Measurements from ENCODE around the gene ADM2. TPM values are rescaled to one million over a fixed set of nuclear protein-coding genes. Genes with fewer than 3 reads are reported as not detected.

The ADM2 gene
- polyA plus RNA-seq, 1 of the 3 experiments (the other 2 are of a cell fraction): 0.61 TPM

DNA sequence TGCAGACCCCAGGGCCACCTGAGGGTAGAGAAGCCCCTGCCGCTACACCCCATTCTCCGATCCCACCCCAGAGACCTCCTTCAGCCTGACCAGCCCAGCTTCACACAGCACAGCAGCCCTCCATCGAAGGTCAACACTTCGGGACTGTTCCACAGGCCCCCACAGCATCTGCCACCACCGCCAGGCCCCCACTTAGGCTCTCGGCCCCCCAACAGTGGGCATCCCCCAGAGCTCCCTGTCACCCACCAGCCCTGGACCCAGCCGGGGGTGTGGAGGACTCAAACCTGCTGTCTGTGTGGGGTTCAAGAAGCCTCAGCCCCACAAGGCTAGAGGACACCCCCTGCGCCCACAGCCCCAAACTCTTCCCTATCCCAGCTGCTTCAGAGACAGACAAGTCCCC, 12.7 kb upstream of the ADM2 start:
- H3K4me2 ChIP-seq: no peak overlapping the region
- H3K79me2 ChIP-seq (ENCODE audit: insufficient read depth): peaks cover 56% of the 10 kb centered on the region
- TF ChIP-seq ELF1 (IDR thresholded peaks at IDR 0.05): no peak
- TF ChIP-seq, protein P1, sequence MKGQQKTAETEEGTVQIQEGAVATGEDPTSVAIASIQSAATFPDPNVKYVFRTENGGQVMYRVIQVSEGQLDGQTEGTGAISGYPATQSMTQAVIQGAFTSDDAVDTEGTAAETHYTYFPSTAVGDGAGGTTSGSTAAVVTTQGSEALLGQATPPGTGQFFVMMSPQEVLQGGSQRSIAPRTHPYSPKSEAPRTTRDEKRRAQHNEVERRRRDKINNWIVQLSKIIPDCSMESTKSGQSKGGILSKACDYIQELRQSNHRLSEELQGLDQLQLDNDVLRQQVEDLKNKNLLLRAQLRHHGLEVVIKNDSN (IDR thresholded peaks at IDR 0.05; ENCODE audit: borderline replicate concordance, low read depth): no peak
- TF ChIP-seq, protein P2, sequence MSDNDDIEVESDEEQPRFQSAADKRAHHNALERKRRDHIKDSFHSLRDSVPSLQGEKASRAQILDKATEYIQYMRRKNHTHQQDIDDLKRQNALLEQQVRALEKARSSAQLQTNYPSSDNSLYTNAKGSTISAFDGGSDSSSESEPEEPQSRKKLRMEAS (IDR thresholded peaks at IDR 0.05; ENCODE audit: low read depth): no peak
- TF ChIP-seq, protein P3, sequence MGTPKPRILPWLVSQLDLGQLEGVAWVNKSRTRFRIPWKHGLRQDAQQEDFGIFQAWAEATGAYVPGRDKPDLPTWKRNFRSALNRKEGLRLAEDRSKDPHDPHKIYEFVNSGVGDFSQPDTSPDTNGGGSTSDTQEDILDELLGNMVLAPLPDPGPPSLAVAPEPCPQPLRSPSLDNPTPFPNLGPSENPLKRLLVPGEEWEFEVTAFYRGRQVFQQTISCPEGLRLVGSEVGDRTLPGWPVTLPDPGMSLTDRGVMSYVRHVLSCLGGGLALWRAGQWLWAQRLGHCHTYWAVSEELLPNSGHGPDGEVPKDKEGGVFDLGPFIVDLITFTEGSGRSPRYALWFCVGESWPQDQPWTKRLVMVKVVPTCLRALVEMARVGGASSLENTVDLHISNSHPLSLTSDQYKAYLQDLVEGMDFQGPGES (IDR thresholded peaks at IDR 0.05; ENCODE audit: low read depth, low read length): no peak
- no peak for TF ChIP-seq RFX5 (IDR thresholded peaks at IDR 0.05; ENCODE audit: low read length)
- no peak for TF ChIP-seq TCF12 (IDR thresholded peaks at IDR 0.05)
- TF ChIP-seq MXI1 (IDR thresholded peaks at IDR 0.05; ENCODE audit: low read depth, low read length): no peak
- TF ChIP-seq FOXJ3 (CRISPR knock-in tag; IDR thresholded peaks at IDR 0.05): no peak
- TF ChIP-seq SMC3 (IDR thresholded peaks at IDR 0.05; ENCODE audit: low read depth, low read length): no peak
- TF ChIP-seq EZH2phosphoT487 (IDR thresholded peaks at IDR 0.05; ENCODE audit: borderline replicate concordance, low read depth): no peak
- no peak for TF ChIP-seq TAF1 (IDR thresholded peaks at IDR 0.05; ENCODE audit: borderline replicate concordance, low read depth, low read length)
- TF ChIP-seq RXRA (IDR thresholded peaks at IDR 0.05; ENCODE audit: borderline replicate concordance, low read depth): no peak
- no peak for TF ChIP-seq GATA2 (CRISPR knock-in tag; IDR thresholded peaks at IDR 0.05)
- TF ChIP-seq TEAD4 (IDR thresholded peaks at IDR 0.05; ENCODE audit: borderline replicate concordance, insufficient read depth): no peak
- no peak for TF ChIP-seq EP300 (IDR thresholded peaks at IDR 0.05; ENCODE audit: borderline replicate concordance in 1 of 2, low read depth in 1 of 2, low read length in 1 of 2)
- no peaks in the 10 kb centered on the region for H3K9me2 ChIP-seq
- no peaks in the 10 kb centered on the region for H3F3A ChIP-seq (replicated peaks; ENCODE audit: insufficient read depth)
- peaks cover 59% of the 10 kb centered on the region for H4K20me1 ChIP-seq (ENCODE audit: insufficient read depth)
- H3K9ac ChIP-seq: no peak overlapping the region
- CTCF ChIA-PET: interaction anchor here (1.1 to 1.9 kb wide), 2 partner anchors 11 to 29 kb away, joined by 4 to 8 read pairs; no protein-coding TSS in a partner anchor
- H3K36me3 ChIP-seq (replicated peaks in 1 of 2; ENCODE audit: control insufficient read depth in 1 of 2, insufficient read depth in 2 of 2, low read length in 1 of 2): peaks cover 0 to 42% of the 10 kb centered on the region in 2 experiments
- POLR2A ChIA-PET: no interaction called here
- no peak overlapping the region for H3K4me3 ChIP-seq (ENCODE audit: low read depth in 2 of 2, low read length in 1 of 2)
- no peaks in the 10 kb centered on the region for H3K27me3 ChIP-seq (ENCODE audit: insufficient read depth)
- H3K4me1 ChIP-seq (ENCODE audit: control insufficient read depth in 1 of 2, insufficient read depth in 2 of 2, low read depth in 1 of 2, low read length in 1 of 2): peaks cover 4 to 30% of the 10 kb centered on the region in 2 experiments; a peak in 2 of 4 replicates
- no peaks in the 10 kb centered on the region for H3K9me3 ChIP-seq
- DNase-seq: no peak
- WGBS (ENCODE audit: low lambda C conversion rate): 74% methylated on average over 4 of the region's 8 CpGs
- H3K27ac ChIP-seq (ENCODE audit: low read depth in 2 of 2, low read length in 1 of 2): no peak overlapping the region
- H2AFZ ChIP-seq (ENCODE audit: low read depth): no peak overlapping the region

Data from SK-N-SH (cell line).